Measurements from ENCODE around the gene ZNF714.

GRCh38 chr19:21151460-21151859 lies 69.5 kb downstream of the ZNF714 start:
- TF ChIP-seq EZH2 (IDR thresholded peaks at IDR 0.05; ENCODE audit: insufficient read depth, poor library complexity, severe bottlenecking), result no peak
- TF ChIP-seq EZH2phosphoT487 (IDR thresholded peaks at IDR 0.05; ENCODE audit: insufficient read depth, low read depth), result no peak

All from GM23248 (cell line).